ENCODE data around the gene PITPNB.

The PITPNB gene

DNA sequence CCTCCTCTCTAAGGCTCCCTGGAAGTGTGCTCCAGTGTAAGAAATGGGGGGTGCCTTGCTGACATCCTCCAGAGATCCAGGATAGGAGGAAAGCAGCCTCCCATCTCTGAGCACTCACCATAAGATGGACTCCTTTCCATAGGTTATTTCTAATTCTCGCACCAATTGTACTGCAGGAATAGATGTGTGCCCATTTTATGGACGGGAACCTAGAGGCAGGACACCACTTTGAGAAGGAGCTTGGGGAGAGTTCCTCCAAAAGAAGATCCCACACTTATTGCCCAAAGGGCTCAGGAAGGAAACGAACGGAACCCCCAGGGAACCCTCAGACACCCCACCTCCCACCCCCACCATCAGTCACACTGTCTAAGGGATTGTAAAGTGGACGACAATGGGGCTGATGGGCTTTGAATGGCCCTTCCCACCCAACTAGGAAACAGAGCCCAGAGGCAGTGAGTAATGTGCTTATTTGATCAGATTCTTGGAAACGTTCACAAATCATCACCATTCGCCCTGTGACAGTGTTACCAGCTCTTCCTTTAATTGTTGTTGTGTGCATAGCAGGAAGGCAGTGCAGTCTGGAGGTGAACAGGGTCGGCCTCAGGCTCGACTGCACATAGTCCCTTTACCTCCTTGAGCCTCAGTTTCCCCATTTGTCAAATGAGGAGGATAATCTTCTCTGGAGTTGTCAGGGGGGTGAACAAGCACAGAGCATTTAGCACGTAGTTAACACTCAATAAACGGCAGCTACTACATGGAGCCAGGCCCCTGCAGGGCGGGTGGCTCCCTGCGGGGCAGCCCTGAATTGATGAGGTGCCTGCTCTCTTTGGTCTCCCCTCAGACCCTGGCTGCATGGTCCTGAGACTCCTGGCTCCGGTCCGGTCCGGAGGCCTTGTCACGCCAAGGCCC, 109.1 kb downstream of the PITPNB start:
- no peak for TF ChIP-seq POLR2A (IDR thresholded peaks at IDR 0.05; ENCODE audit: low read depth, low read length)
- DNase-seq (ENCODE audit: insufficient read length, low spot score) (no peak), FAIRE-seq (no peak)

DNA sequence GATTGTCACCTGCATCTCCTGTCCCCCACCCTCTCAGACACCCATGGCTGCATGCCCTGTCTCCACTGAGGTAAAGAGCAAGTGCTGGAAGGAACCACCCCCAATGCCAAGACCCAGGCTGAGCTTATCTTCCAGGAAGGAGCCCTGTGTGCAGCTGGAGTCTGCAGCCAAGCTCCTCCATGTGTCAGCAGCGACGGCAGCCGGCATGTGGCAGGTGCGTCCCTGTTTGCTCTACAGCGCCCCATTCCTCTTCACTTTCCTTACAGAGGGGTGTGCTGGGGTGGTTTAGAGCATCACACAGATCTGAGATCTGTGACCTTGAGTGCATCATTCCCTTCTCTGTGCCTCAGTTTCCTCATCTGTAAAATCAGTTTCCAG, 109.8 kb downstream of the PITPNB start:
- no peak for TF ChIP-seq POLR2A (IDR thresholded peaks at IDR 0.05; ENCODE audit: low read depth, low read length)
- FAIRE-seq = no peak

DNA sequence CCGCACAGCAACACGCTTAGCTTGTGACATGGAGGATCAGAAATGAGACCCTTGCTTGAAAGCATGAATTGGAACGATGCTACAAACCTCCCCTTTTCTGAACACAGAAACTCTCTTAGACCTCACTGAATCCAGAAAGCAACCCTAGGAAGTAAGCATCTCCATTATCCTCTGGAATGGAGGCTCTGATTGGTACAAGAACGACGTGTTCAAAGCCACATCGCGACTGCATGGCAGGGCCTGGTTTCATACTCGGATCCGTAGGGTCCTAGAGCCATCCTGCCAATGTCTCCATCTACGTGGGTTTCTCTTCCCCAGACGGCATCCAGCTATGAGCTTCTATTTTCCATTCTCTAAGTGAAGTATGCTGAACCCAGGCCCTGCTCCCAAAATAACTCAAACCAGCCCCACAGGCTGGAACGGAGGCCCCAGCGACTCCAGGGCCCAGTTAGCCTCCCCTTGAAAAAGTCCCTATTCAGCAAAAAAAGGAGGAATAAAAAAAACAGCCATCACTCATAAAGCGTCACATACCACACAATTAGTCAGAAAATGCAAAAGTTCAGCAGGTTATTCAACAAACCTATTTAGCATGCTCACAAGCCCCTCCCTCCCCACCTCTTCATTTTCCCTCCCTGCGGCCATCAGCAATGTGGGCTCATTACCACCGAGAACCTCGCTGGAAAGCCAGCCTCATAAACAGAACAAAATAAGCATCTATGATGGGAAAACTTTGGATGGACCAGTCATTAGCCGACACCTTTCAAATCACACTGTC, 110.4 kb downstream of the PITPNB start:
- no peak for TF ChIP-seq POLR2A (IDR thresholded peaks at IDR 0.05; ENCODE audit: low read depth, low read length)
- DNase-seq (ENCODE audit: insufficient read length, low spot score) (no peak), FAIRE-seq (no peak)

More for the DNA sequence above, 109.8 kb downstream of the PITPNB start:
- DNase-seq (ENCODE audit: insufficient read length, low spot score) = no peak

DNA sequence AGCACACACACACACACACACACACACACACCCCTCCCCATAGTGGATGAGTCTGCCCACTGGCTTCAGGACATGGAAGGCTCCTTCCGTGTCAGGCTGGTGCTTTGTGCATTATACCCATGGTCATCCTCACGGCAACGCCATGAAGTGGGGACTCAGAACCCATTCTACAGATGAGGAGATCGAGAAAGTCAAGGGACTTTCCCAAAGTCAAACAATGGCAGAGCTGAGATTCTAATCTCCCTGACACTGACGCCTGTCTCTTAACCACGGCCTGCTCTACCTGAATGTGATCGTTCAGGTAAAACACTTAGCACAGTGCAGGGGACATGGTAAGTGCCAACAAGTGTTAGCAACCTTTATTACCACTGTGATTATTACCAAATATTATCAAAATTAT, 113.2 kb downstream of the PITPNB start:
- FAIRE-seq (no peak), DNase-seq (ENCODE audit: insufficient read length, low spot score) (no peak)
- no peak for TF ChIP-seq POLR2A (IDR thresholded peaks at IDR 0.05; ENCODE audit: low read depth, low read length)

DNA sequence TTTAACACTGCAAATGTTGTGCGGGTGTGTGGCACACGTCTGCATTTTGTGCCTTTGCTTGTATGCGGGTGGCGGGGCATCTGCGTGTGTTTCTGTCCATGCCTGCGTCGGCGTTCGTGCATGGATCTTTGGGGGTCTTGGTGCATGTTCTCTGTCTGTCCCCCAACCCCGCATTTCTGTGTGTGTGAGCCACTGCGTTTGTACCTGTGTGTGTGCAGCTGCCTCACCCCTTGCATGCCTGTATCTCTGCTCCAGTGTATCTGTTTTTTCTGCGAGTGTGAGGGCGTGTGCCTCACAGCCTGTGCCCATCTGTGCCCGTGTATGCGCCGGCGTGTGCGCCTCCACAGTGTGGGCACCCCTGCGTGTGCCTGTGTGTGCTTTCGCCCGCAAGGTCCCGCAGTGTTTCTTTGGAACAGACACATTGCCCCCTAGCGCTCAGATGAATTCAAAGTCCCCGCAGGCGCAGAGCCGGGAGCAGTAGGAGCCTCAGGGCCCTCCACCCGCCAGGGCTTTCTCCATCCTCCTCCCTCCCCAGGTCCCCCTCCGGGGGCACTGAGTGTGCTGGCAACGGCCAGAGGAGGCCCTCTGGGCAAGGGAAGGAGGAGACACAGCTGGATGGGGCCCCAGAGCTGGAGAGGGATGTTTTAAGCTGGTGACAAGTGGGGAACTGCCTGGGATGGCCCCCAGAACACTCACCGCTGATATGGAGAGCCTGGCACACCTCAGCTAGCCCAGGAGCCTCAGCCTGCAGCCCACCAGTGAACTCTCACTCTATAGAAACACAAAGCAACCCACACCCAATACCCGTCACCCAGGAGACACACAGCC, 114.4 kb downstream of the PITPNB start:
- FAIRE-seq = no peak
- DNase-seq (ENCODE audit: insufficient read length, low spot score) = peak; percentile 63
- TF ChIP-seq POLR2A (IDR thresholded peaks at IDR 0.05; ENCODE audit: low read depth, low read length) = no peak

DNA sequence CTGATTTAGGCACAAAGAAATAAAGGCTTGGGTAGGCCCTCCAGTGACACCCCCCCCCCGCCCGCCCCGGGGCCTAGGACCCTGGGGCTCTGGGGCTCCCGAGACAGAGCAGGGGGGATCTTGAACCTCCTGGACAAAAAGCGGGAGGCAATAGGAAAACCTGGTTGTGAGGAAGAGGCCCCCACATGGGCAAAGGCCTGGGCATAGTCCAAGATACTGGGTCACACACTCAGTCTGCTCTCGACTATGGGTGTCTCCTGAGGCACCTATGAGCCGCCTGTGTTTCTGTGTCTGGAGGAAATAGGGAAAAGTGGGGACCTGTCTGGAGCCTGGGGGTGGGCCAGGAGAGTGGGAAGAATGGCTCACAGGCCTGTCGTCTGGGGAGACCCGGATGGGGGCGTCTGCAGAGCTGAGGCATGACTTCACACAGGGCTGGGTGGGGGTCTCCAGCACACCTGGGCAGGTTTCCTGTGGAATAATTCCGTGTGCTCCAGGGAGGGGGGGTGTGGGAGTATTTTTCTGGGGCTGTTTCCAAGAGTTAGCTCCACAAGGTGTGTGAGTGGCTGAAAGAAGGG, 115.1 kb downstream of the PITPNB start:
- FAIRE-seq (no peak), DNase-seq (ENCODE audit: insufficient read length, low spot score) (no peak)
- TF ChIP-seq POLR2A (IDR thresholded peaks at IDR 0.05; ENCODE audit: low read depth, low read length) = no peak

DNA sequence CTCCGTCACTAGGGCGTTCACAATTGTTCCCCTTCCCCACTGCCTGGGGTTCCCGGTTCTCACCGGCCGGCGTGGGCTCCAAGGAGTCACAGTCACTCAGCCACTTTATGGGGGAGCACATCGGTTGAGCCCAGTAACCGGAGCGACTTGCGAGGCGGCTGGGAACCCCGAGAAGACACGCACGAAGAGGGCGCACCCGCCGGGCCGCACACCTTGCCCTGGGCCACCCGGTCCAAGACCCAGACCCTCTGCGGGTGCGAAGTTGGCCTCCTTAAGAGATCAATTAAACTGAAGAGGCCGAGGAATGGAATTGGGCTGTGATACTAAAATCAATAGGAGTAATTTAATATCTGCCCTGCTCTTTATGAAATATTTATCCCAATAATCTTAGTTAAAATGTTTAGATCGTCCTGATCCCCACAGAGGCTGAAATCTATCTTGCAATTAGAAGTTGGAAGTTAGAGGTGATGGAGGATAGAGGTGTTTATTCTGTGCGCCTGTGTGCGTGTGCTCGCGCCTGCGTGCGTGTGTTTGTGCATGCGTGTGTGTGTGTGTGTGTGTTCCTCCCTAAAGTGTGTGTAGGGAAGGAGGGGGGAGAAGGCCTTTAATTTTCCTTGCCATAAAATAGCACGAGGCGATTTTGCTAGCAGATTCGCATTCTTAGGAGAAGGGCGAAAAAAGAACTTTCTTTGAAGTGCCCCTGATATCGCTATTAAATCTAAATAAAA, 116.5 kb downstream of the PITPNB start:
- no peak for FAIRE-seq
- DNase-seq (ENCODE audit: insufficient read length, low spot score) = no peak
- TF ChIP-seq POLR2A (IDR thresholded peaks at IDR 0.05; ENCODE audit: low read depth, low read length) = no peak
